ENCODE data around the gene C22orf23. TPM values are rescaled to one million over a fixed set of nuclear protein-coding genes. Genes with fewer than 3 reads are reported as not detected.

C22orf23 gene
- total RNA-seq, 4 donors from 2014 or later: 0.21 TPM; not detected in 3

DNA sequence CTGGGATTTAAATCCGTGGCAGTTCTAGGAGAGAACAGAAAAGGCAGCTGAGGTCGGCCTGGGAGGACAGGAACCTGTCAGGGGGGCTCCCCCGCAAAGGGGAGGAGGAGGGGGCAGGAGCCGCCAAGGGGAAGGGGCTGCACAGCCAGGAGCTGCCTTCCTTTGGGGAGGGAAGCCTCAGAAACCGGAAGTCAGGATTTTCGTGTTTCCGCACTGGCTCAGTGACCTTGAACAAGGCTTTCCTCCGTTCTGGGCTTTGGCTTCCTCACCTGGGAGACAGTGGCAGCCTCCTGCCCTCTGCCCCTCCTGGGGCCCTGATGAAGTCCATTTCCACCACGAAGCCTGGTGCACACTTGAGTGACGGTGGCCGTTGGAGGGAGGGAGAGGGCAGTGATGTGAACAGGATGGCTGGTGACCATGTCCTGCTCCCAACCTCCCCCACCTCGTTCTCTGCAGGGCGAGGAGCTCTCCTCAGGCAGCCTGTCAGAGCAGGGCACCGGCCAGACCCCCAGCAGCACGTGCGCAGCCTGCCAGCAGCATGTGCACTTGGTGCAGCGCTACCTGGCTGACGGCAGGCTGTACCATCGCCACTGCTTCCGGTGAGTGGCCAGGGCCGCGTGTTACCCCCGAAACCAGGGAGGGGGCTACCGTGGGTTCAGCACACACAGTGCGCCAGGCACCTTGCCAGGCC lies 34.7 kb downstream of the C22orf23 start:
- peaks cover 2 to 94% (median 7%) of the 10 kb centered on the region in 3 donors for H3K36me3 ChIP-seq
- H3K4me1 ChIP-seq: no peaks in the 10 kb centered on the region
- H3K27ac ChIP-seq: no peak overlapping the region
- no peaks in the 10 kb centered on the region for H3K27me3 ChIP-seq
- no peak overlapping the region for H3K4me3 ChIP-seq
- TF ChIP-seq, protein P1, sequence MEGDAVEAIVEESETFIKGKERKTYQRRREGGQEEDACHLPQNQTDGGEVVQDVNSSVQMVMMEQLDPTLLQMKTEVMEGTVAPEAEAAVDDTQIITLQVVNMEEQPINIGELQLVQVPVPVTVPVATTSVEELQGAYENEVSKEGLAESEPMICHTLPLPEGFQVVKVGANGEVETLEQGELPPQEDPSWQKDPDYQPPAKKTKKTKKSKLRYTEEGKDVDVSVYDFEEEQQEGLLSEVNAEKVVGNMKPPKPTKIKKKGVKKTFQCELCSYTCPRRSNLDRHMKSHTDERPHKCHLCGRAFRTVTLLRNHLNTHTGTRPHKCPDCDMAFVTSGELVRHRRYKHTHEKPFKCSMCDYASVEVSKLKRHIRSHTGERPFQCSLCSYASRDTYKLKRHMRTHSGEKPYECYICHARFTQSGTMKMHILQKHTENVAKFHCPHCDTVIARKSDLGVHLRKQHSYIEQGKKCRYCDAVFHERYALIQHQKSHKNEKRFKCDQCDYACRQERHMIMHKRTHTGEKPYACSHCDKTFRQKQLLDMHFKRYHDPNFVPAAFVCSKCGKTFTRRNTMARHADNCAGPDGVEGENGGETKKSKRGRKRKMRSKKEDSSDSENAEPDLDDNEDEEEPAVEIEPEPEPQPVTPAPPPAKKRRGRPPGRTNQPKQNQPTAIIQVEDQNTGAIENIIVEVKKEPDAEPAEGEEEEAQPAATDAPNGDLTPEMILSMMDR (IDR thresholded peaks at IDR 0.05): no peak
- no peak for TF ChIP-seq EP300 (IDR thresholded peaks at IDR 0.05)
- TF ChIP-seq POLR2A (IDR thresholded peaks at IDR 0.05): no peak
- H3K9me3 ChIP-seq: no peaks in the 10 kb centered on the region
- WGBS, 2 donors: 73 to 90% methylated on average over 16 to 25 of the region's 25 CpGs
- no peak for DNase-seq (ENCODE audit: low spot score in 2 of 2)

GRCh38 chr22:37917874-37918548 lies 35.4 kb downstream of the C22orf23 start:
- DNase-seq (ENCODE audit: low spot score in 2 of 2): no peak
- TF ChIP-seq, protein P1 (IDR thresholded peaks at IDR 0.05): no peak
- TF ChIP-seq POLR2A (IDR thresholded peaks at IDR 0.05) (no peak), EP300 (IDR thresholded peaks at IDR 0.05) (no peak)
- peaks cover 2 to 94% (median 7%) of the 10 kb centered on the region in 3 donors for H3K36me3 ChIP-seq
- H3K27me3 ChIP-seq: no peaks in the 10 kb centered on the region
- H3K9me3 ChIP-seq: no peaks in the 10 kb centered on the region
- no peak overlapping the region for H3K27ac ChIP-seq
- no peaks in the 10 kb centered on the region for H3K4me1 ChIP-seq
- no peak overlapping the region for H3K4me3 ChIP-seq
- 81 to 89% methylated on average over 4 of the region's 4 CpGs for WGBS, 2 donors

DNA sequence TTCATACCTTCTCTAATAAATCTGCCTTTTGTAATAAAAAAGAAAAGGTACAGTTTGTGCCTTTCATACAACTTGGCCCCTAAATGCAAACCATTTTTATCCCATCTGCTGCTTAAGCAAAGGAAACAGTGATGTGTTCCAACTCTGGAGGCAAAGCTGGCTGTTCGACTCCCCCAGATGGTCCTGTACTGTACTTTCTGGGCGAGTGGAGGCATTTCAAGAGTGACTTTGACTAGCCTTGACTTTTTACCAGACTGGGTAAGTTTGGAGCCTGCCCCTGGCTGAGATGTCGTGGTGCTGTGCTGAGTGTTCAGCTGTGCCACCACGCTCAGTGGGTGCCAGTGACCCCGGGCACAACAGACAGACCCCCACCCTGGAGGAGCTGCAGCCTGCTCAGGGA lies 37.1 kb downstream of the C22orf23 start:
- Histone ChIP-seq H3K36me3 (peaks cover 2 to 91% (median 7%) of the 10 kb centered on the region in 3 donors), H3K4me1 (peaks cover 0 to 6% (median 0%) of the 10 kb centered on the region in 4 donors), H3K27ac (no peak overlapping the region), H3K4me3 (no peak overlapping the region), H3K27me3 (no peaks in the 10 kb centered on the region), H3K9me3 (no peaks in the 10 kb centered on the region)
- WGBS, 2 donors: 89 to 92% methylated on average over 5 of the region's 5 CpGs
- no peak for DNase-seq (ENCODE audit: low spot score in 2 of 2)
- TF ChIP-seq POLR2A (IDR thresholded peaks at IDR 0.05): no peak
- TF ChIP-seq EP300 (IDR thresholded peaks at IDR 0.05): no peak
- TF ChIP-seq, protein P1 (IDR thresholded peaks at IDR 0.05): no peak

DNA sequence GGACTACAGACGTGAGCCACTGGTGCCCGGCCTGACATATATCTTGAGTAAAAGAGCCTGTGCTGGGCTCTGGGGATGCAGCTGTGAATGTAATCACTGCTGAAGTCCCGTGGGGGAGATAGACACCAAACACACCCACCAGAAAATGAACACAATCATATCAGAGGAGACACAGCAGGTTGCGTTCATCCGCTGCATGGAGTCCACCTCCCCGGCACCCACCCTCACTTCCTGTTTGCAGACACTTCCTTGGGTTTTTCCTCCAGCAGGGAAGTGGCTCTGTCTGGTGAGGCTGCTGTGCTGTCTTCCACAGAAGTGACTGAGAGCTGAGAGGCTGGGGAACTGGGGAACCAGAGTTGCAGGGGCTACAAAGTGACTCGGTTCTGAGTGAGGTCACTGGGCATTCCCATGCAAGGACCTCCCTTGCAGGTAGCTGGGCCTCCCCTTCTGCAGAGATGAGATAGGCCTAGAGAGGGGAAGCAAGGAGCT lies 40.1 kb downstream of the C22orf23 start:
- H3K4me3 ChIP-seq: no peak overlapping the region
- no peak for DNase-seq (ENCODE audit: low spot score in 2 of 2)
- no peaks in the 10 kb centered on the region for H3K27me3 ChIP-seq
- TF ChIP-seq POLR2A (IDR thresholded peaks at IDR 0.05) (no peak), EP300 (IDR thresholded peaks at IDR 0.05) (no peak)
- TF ChIP-seq, protein P1 (IDR thresholded peaks at IDR 0.05): no peak
- H3K4me1 ChIP-seq: peaks cover 0 to 27% (median 4%) of the 10 kb centered on the region in 4 donors
- peaks cover 0 to 63% (median 7%) of the 10 kb centered on the region in 3 donors for H3K36me3 ChIP-seq
- H3K9me3 ChIP-seq: no peaks in the 10 kb centered on the region
- 81 to 82% methylated on average over 7 of the region's 7 CpGs for WGBS, 2 donors
- no peak overlapping the region for H3K27ac ChIP-seq

GRCh38 chr22:37912171-37912570 lies 41.2 kb downstream of the C22orf23 start:
- no peak overlapping the region for H3K4me3 ChIP-seq
- DNase-seq (ENCODE audit: low spot score in 2 of 2): no peak
- no peaks in the 10 kb centered on the region for H3K27me3 ChIP-seq
- no peak overlapping the region for H3K27ac ChIP-seq
- peaks cover 0 to 38% (median 9%) of the 10 kb centered on the region in 4 donors for H3K4me1 ChIP-seq
- TF ChIP-seq, protein P1 (IDR thresholded peaks at IDR 0.05): no peak
- no peak for TF ChIP-seq POLR2A (IDR thresholded peaks at IDR 0.05)
- TF ChIP-seq EP300 (IDR thresholded peaks at IDR 0.05): no peak
- no peaks in the 10 kb centered on the region for H3K9me3 ChIP-seq
- WGBS, 2 donors: 86 to 88% methylated on average over 8 of the region's 8 CpGs
- peaks cover 0 to 52% (median under 1%) of the 10 kb centered on the region in 3 donors for H3K36me3 ChIP-seq

All from tibial nerve (tissue), 4 donors.